ENCODE data around the gene WARS2.

The WARS2 gene

DNA sequence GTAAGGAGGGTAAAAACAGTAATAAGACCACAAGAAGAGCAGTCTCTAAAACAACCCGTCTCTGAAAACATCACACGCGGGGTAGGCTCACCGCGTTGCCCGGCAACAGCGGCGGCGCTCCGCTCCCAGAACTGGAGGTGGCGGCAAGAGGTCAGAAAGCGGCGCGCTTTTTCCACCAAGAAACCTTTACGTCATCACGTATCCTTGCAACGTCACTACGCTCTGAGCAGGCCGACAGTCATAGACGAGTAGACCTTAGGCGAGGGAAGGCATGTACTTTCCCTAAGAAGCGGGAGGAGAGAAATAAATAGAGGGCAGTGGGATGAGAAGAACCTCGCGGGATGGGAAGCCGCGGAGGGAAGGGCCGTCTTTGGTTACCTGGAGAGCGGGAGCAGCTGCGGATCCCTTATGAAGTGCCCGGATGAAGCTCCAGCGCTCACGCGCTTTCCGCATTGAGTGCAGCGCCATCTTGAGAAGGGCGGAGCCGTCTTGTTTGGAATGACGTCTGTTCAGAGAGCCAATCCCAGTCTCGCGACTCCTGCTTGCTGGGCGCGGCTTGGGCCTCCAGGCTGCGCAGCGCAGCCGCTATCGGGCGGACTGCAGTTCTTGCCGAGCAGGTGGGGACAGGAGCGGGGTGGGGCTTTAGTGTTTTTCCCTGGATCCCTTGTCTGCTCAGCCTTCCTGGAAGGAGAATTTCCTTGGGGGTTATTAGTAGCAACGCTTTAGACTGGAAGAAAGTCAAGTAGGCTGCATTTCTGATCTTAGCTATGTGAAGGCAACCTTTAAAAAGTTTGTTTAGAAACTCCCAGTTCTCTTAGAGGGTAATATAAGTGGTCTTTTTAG lies at the start of gene WARS2:
TSS of gene WARS2 (minus strand) at position 477 of the 843 bp plus-strand sequence. CDS start at position 468, 9 bp downstream.
- TF ChIP-seq TCF12 (IDR thresholded peaks at IDR 0.05; ENCODE audit: low read depth) (no peak), NFIC (IDR thresholded peaks at IDR 0.05) (no peak), TAF1 (IDR thresholded peaks at IDR 0.05; ENCODE audit: low read depth) (peak; percentile 97), EGR1 (IDR thresholded peaks at IDR 0.05) (no peak), YY1 (IDR thresholded peaks at IDR 0.05; ENCODE audit: low read depth) (peak; percentile 93), ZBTB7A (IDR thresholded peaks at IDR 0.05; ENCODE audit: low read depth) (no peak), FOXM1 (IDR thresholded peaks at IDR 0.05; ENCODE audit: borderline replicate concordance, low read depth) (peak; percentile 46), CREB1 (IDR thresholded peaks at IDR 0.05; ENCODE audit: low read depth) (peak; percentile 95)
- TF ChIP-seq, protein P1, sequence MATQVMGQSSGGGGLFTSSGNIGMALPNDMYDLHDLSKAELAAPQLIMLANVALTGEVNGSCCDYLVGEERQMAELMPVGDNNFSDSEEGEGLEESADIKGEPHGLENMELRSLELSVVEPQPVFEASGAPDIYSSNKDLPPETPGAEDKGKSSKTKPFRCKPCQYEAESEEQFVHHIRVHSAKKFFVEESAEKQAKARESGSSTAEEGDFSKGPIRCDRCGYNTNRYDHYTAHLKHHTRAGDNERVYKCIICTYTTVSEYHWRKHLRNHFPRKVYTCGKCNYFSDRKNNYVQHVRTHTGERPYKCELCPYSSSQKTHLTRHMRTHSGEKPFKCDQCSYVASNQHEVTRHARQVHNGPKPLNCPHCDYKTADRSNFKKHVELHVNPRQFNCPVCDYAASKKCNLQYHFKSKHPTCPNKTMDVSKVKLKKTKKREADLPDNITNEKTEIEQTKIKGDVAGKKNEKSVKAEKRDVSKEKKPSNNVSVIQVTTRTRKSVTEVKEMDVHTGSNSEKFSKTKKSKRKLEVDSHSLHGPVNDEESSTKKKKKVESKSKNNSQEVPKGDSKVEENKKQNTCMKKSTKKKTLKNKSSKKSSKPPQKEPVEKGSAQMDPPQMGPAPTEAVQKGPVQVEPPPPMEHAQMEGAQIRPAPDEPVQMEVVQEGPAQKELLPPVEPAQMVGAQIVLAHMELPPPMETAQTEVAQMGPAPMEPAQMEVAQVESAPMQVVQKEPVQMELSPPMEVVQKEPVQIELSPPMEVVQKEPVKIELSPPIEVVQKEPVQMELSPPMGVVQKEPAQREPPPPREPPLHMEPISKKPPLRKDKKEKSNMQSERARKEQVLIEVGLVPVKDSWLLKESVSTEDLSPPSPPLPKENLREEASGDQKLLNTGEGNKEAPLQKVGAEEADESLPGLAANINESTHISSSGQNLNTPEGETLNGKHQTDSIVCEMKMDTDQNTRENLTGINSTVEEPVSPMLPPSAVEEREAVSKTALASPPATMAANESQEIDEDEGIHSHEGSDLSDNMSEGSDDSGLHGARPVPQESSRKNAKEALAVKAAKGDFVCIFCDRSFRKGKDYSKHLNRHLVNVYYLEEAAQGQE (IDR thresholded peaks at IDR 0.05; ENCODE audit: low read depth): 0 out of 2 replicates have a peak, but pooled peaks have one; percentile 11
- TF ChIP-seq, protein P2, sequence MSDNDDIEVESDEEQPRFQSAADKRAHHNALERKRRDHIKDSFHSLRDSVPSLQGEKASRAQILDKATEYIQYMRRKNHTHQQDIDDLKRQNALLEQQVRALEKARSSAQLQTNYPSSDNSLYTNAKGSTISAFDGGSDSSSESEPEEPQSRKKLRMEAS (IDR thresholded peaks at IDR 0.05): peak; percentile 84

DNA sequence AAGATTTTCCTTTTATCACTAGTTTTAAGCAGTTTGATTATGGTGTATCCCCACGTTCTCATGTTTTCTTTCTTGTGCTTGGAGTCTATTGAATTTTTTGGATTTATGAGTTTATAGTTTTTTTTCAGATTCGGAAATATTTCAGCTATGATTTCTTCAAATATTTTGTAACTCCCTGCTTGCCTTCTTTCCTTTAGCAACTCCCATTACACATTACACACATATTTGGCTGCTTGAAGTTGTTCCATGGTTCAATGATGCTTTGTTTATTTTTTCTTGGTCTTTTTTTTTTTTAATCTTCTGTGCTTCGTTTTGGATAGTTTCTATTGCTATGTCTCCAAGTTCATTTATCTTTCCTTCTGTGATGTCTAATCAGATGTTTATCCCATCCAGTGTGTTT lies 48.5 kb upstream of the WARS2 start:
- TF ChIP-seq, protein P3, sequence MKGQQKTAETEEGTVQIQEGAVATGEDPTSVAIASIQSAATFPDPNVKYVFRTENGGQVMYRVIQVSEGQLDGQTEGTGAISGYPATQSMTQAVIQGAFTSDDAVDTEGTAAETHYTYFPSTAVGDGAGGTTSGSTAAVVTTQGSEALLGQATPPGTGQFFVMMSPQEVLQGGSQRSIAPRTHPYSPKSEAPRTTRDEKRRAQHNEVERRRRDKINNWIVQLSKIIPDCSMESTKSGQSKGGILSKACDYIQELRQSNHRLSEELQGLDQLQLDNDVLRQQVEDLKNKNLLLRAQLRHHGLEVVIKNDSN (IDR thresholded peaks at IDR 0.05): no peak
- TF ChIP-seq CEBPB (IDR thresholded peaks at IDR 0.05): no peak
- TF ChIP-seq NFIC (IDR thresholded peaks at IDR 0.05): no peak
- TF ChIP-seq CREB1 (IDR thresholded peaks at IDR 0.05; ENCODE audit: low read depth): no peak
- TF ChIP-seq EGR1 (IDR thresholded peaks at IDR 0.05): no peak
- TF ChIP-seq, protein P1 (IDR thresholded peaks at IDR 0.05; ENCODE audit: low read depth): no peak
- no peak for TF ChIP-seq ZBTB7A (IDR thresholded peaks at IDR 0.05; ENCODE audit: low read depth)
- TF ChIP-seq TAF1 (IDR thresholded peaks at IDR 0.05; ENCODE audit: low read depth): no peak
- TF ChIP-seq EP300 (IDR thresholded peaks at IDR 0.05; ENCODE audit: borderline replicate concordance): no peak
- TF ChIP-seq, protein P2 (IDR thresholded peaks at IDR 0.05): no peak
- no peak for TF ChIP-seq TEAD4 (IDR thresholded peaks at IDR 0.05)
- no peak for TF ChIP-seq RAD21 (IDR thresholded peaks at IDR 0.05; ENCODE audit: low read depth)

DNA sequence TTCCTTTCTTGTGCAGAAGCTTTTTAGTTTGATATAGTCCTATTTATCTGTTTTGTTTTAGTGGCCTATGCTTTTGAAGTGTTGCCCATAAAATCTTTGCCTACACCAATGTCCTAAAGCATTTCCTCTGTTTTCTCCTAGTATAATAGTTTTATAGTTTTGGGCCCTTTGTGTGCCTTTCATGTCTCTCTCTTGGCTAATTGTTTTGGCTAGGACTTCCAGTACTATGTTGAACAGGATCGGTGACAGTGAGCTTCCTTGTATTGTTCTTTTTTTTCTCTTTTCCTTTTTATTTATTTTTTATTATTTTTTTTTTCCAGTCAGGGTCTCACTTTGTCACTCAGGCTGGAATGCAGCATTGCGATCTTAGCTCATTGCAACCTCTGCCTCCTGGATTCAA lies 47.0 kb upstream of the WARS2 start:
- TF ChIP-seq NFIC (IDR thresholded peaks at IDR 0.05) (no peak), RAD21 (IDR thresholded peaks at IDR 0.05; ENCODE audit: low read depth) (no peak), FOXM1 (IDR thresholded peaks at IDR 0.05; ENCODE audit: borderline replicate concordance, low read depth) (no peak), ZBTB7A (IDR thresholded peaks at IDR 0.05; ENCODE audit: low read depth) (no peak), EP300 (IDR thresholded peaks at IDR 0.05; ENCODE audit: borderline replicate concordance) (no peak), EGR1 (IDR thresholded peaks at IDR 0.05) (no peak), YY1 (IDR thresholded peaks at IDR 0.05; ENCODE audit: low read depth) (no peak), TCF12 (IDR thresholded peaks at IDR 0.05; ENCODE audit: low read depth) (no peak), CEBPB (IDR thresholded peaks at IDR 0.05) (no peak), TEAD4 (IDR thresholded peaks at IDR 0.05) (no peak), TAF1 (IDR thresholded peaks at IDR 0.05; ENCODE audit: low read depth) (no peak), CREB1 (IDR thresholded peaks at IDR 0.05; ENCODE audit: low read depth) (no peak)
- TF ChIP-seq, protein P3 (IDR thresholded peaks at IDR 0.05): no peak
- TF ChIP-seq, protein P1 (IDR thresholded peaks at IDR 0.05; ENCODE audit: low read depth): no peak
- TF ChIP-seq, protein P2 (IDR thresholded peaks at IDR 0.05): no peak
